Mononuclear cell (primary cell): ENCODE data around the gene NOP53. TPM values are rescaled to one million over a fixed set of nuclear protein-coding genes. Genes with fewer than 3 reads are reported as not detected.
"Not testable (repeated sequence)": the region's sequence is repeated elsewhere in the genome, so short reads cannot be mapped to it uniquely, and the experiment has no call there.

Experiments used
- H3K27me3 ChIP-seq: 2 replicates; pipeline ENCODE4 v1.6.0; 2011; ENCODE audit warnings: low read length, control low read depth; ENCODE audit not compliant: insufficient read depth
- H3K4me1 ChIP-seq: 2 replicates; pipeline ENCODE4 v1.5.1; 2011; ENCODE audit warnings: mild to moderate bottlenecking, low read length, control low read depth; ENCODE audit not compliant: insufficient read depth
- H3K4me3 ChIP-seq: 2 replicates; pipeline ENCODE4 v1.5.1; 2011; ENCODE audit warnings: mild to moderate bottlenecking, low read length, moderate library complexity
- H3K9me3 ChIP-seq: 2 replicates; pipeline ENCODE4 v1.5.1; 2011; ENCODE audit warnings: low read depth, mild to moderate bottlenecking, control low read depth, low read length
- total RNA-seq: library from RNA; depleted of rRNA; stranded (reverse); fragments of >200 nt; gene quantifications from one replicate; pipeline ENCODE4 v1.2.3, GENCODE V29; 2012

NOP53 gene
- total RNA-seq, 1 donor, result 253 TPM

- Histone ChIP-seq H3K9me3 (no peaks in the 10 kb centered on the region), H3K27me3 (peaks cover 18% of the 10 kb centered on the region), H3K4me3 (no peak overlapping the region), H3K4me1 (peaks cover 10% of the 10 kb centered on the region)
Observed at GRCh38 chr19:47729799-47730520, 15.4 kb upstream of the NOP53 start.

- Histone ChIP-seq H3K9me3 (no peaks in the 10 kb centered on the region), H3K4me1 (peaks cover 10% of the 10 kb centered on the region), H3K4me3 (no peak overlapping the region), H3K27me3 (peaks cover 18% of the 10 kb centered on the region)
Observed at GRCh38 chr19:47730521-47730889, 14.8 kb upstream of the NOP53 start.

- H3K27me3 ChIP-seq, result peaks cover 18% of the 10 kb centered on the region
- H3K4me1 ChIP-seq, result peaks cover 10% of the 10 kb centered on the region
- no peak overlapping the region for H3K4me3 ChIP-seq
- no peaks in the 10 kb centered on the region for H3K9me3 ChIP-seq
Observed at GRCh38 chr19:47730910-47731309, 14.4 kb upstream of the NOP53 start.

- Histone ChIP-seq H3K27me3 (peaks cover 8% of the 10 kb centered on the region), H3K9me3 (no peaks in the 10 kb centered on the region), H3K4me3 (no peak overlapping the region), H3K4me1 (no peaks in the 10 kb centered on the region)
Observed at GRCh38 chr19:47735131-47735530, 10.2 kb upstream of the NOP53 start.

GRCh38 chr19:47740866-47741519, 4.4 kb upstream of the NOP53 start:
- Histone ChIP-seq H3K4me1 (peaks cover 30% of the 10 kb centered on the region), H3K27me3 (no peaks in the 10 kb centered on the region), H3K9me3 (no peaks in the 10 kb centered on the region), H3K4me3 (no peak overlapping the region)

GRCh38 chr19:47741544-47742140, 3.7 kb upstream of the NOP53 start:
- H3K9me3 ChIP-seq, result no peaks in the 10 kb centered on the region
- peaks cover 37% of the 10 kb centered on the region for H3K4me1 ChIP-seq
- H3K27me3 ChIP-seq, result no peaks in the 10 kb centered on the region
- no peak overlapping the region for H3K4me3 ChIP-seq

GRCh38 chr19:47742634-47743033, 2.7 kb upstream of the NOP53 start:
- Histone ChIP-seq H3K4me1 (peaks cover 42% of the 10 kb centered on the region), H3K27me3 (no peaks in the 10 kb centered on the region), H3K9me3 (no peaks in the 10 kb centered on the region), H3K4me3 (no peak overlapping the region)

- H3K9me3 ChIP-seq, H3K27me3 ChIP-seq: not testable (repeated sequence)
- Histone ChIP-seq H3K4me1 (peaks cover 60% of the 10 kb centered on the region), H3K4me3 (peak overlapping the region; percentile 80)
Observed at GRCh38 chr19:47746129-47746528, 783 bp downstream of the NOP53 start.

- H3K27me3 ChIP-seq, result no peaks in the 10 kb centered on the region
- H3K4me1 ChIP-seq, result peaks cover 40% of the 10 kb centered on the region
- H3K9me3 ChIP-seq, result no peaks in the 10 kb centered on the region
- H3K4me3 ChIP-seq, result no peak overlapping the region
Observed at GRCh38 chr19:47749326-47749725, 4.0 kb downstream of the NOP53 start.

GRCh38 chr19:47750752-47751151, 5.4 kb downstream of the NOP53 start:
- no peaks in the 10 kb centered on the region for H3K27me3 ChIP-seq
- no peak overlapping the region for H3K4me3 ChIP-seq
- peaks cover 31% of the 10 kb centered on the region for H3K4me1 ChIP-seq
- no peaks in the 10 kb centered on the region for H3K9me3 ChIP-seq

- H3K4me1 ChIP-seq, result peaks cover 18% of the 10 kb centered on the region
- no peaks in the 10 kb centered on the region for H3K27me3 ChIP-seq
- H3K9me3 ChIP-seq, result no peaks in the 10 kb centered on the region
- no peak overlapping the region for H3K4me3 ChIP-seq
Observed at GRCh38 chr19:47752440-47753211, 7.3 kb downstream of the NOP53 start.

- peaks cover 4% of the 10 kb centered on the region for H3K4me1 ChIP-seq
- H3K9me3 ChIP-seq, result no peaks in the 10 kb centered on the region
Observed at GRCh38 chr19:47754206-47755064, 9.1 kb downstream of the NOP53 start.

GRCh38 chr19:47755065-47755761, 9.9 kb downstream of the NOP53 start:
- H3K27me3 ChIP-seq, result no peaks in the 10 kb centered on the region
- no peaks in the 10 kb centered on the region for H3K4me1 ChIP-seq
- H3K4me3 ChIP-seq, result no peak overlapping the region
- H3K9me3 ChIP-seq, result no peaks in the 10 kb centered on the region

More at GRCh38 chr19:47754206-47755064, 9.1 kb downstream of the NOP53 start:
- Histone ChIP-seq H3K4me3 (no peak overlapping the region), H3K27me3 (no peaks in the 10 kb centered on the region)
